GM18502 (cell line): ENCODE results near the gene HIVEP3.
"Not testable (repeated sequence)": the region's sequence is repeated elsewhere in the genome, so short reads cannot be mapped to it uniquely, and the experiment has no call there.

Experiments
- ATAC-seq: cut with Tn5 transposase; IDR thresholded peaks from one replicate; pipeline ENCODE4 v1.9.1; 2021; ENCODE audit warnings: mild to moderate bottlenecking; ENCODE audit not compliant: unreplicated experiment, poor library complexity

Gene HIVEP3

DNA sequence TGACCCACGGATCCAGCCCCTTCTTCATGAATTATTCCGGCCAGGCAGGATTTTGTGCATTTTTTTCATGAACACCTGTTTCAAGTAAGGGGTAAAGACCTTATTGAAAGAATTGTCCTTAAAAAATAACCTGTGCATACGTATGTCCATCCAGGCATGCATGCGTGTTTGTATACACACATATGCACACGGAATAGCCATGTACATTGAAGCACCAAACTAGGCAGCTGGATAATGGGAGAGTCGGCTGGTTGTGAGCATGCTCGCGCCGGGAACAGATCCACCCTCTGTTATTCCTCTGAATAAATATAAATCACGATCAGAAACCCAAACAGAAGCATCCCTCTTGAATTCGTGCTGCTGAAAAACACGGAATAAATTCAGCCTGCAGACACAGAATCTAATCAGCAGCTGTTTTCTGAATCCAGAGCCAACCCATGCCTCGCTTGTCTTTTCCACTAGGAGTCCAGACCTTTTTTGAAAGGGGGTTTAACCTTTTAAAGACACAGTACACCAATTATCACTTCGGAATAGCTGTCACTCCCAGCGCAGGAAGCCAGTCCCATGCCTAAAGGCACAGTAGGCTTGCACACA, at the start of gene HIVEP3:
TSS of gene HIVEP3 (minus strand) at position 473 of the 594 bp plus-strand sequence.
- no peak for ATAC-seq

DNA sequence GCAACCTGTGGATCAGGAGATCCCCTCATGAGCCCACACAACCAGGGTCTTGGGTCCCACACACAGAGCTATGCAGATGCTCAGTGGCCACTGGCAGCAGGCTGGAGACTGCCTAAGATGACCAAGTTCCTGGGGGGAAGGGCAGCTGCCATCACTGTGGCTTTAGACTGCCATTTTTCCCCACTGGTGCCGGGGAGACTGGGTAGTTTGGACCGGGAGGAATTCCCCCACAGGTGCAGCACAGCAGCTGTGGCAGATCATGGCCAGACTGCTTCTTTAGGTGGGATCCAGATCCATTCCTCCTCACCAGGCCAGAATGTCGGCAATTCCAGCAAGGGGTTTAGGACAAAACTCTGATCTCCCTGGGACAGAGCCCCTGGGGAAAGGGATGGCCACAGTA, 45.7 kb upstream of the HIVEP3 start:
- ATAC-seq, result no peak

DNA sequence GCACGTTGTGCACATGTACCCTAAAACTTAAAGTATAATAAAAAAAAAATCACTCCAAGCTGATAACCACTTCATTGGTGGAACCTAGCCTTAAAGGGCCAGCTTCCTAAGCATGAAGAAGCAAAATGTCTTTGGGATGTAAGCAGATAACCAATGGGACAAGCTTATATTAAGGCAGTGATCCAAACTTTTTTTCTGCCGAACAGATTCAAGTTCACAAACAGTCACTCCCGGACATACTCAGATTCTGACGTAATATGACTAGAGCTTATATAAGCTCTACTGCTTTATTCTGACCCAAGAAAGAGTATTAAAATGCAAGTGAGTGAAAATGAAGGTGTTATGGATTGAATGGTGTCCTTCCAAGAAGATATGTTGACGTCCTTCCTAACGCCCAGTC, 44.9 kb upstream of the HIVEP3 start:
- ATAC-seq, result no peak

DNA sequence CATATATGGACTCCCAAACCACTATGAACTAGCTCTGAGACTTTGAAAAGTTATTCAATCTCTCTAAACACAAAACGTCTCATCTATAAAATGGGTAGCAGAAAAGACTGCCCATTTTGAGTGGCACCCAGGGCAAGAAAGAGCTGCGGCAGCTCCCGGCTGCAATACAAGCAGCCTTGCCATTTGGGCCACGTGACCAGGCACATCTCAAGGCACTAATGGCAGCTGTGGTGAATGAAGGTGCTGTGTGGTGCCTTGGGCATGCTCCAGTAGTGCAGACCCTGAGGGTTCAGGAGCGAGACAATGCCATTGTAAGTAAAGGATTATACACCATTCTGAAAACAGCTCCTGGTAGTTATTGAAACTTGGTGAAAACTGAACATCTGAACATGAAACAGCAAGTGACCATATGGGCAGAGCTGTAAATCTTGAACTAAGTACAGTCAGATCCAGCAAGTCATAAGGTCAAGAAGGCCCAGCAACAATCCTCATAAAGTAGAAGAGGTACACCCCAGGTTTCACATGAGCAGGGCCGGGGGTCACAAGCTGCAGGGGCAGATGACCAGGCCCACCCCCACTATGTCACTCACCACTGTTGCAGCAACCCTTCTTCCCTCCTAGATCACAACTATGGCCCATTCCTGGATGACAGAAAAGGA, 39.4 kb upstream of the HIVEP3 start:
- ATAC-seq, result no peak

DNA sequence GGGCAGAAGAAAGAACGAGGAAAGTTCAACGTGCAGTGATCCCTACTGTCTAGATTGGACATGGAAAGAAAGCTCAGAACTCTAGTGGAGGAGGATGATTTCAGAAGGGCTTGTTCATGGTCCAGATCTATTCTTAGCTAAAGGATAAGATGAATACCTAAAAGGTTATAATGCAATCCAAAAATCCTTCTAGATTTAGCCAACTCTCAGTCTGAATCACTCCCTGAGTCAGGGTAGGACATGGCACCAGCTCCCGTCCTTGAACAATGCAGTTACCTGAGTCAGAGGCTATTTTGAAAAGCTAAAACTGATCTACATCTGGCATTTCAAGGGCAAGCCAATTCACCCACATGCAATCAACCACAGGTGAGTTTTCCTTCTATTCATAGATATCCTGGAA, 38.8 kb upstream of the HIVEP3 start:
- no peak for ATAC-seq

DNA sequence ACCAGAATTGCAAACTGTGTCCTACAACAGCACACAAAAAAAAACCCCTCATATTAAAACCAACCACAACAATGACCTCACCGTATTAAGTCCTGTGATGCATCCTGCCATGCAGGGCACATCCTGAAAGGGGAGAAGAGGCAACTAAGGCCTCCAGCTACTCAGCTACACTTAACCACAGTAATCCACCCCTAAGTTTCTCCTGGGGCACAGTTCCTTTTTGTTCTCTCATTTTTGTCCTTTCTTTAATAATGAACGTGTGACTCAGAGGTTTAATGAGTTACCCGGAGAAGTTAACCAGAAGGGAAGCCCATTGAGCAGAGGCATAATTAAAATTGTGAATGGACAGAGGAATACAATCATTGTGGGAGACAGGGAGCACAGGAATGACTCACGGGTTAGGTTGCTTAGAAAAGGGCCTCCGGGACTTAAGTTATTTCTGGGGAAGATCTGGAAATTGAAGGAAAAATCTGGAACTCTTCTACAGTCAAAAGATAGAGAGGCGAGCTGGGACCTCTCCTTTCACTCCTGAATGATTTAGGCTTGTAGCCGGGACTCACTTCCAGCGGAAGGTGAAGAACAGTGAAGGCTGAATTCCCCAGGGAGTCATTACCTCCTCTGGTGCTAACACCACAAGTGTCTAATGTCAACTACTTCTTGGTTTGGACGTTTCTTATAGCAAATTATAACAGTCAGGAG, 36.9 kb upstream of the HIVEP3 start:
- peak; percentile 76 for ATAC-seq

DNA sequence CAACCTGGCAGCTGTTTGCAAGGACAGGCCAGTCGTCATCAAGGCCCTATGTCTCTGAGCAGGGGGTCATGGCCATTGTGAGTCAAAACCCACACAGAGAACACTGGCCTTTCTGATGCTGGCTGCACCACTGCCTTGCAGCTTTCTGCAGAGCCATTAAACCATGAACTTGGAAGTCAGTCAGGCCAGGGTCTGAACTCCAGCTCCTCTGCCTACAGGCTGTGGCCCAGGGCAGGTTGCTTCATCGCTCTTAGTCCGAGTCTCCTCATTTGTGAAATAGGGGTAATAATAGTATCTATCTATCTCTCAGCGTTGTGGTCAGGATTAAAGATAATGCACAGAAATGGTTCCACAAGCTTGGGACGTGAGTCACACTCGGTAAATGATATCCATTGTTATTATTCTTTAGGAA, 35.8 kb upstream of the HIVEP3 start:
- ATAC-seq, result no peak

DNA sequence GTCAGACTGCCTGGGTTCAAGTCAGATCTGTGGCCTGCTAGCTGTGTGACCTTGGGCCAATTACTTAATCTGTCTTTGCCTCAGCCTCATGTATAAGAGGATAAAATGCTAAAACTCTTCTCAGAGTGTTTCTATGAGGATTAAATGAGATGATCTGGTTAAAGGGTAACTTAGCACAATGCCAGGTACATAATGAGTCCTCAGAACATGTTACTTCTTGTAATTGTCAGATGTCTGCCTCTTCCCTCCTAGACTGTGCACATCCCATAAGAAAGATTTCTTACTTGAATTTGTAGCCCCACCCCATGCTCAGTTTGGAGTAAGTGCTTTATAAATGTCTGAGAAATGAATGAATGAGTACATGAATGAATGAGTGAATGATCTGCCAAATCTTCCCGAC, 34.6 kb upstream of the HIVEP3 start:
- no peak for ATAC-seq

DNA sequence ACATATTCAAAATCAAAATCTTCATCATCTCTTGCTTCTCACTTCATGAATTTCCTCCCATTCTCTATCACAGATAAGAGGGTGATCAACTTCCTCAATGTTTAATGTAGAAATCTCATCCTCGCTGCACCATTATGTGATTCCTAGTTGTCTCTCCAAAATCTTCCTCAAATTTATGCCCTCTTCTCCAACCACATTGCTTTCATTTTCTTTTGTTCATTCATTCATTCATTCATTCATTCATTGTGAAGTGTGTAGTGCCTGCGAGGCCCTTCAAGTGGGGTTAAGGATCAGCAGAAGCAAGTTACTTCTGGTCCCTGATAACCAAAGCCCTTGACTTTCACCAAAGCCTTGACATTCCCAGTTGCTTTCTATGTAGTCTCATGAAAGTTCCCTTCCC, 33.5 kb upstream of the HIVEP3 start:
- no peak for ATAC-seq

DNA sequence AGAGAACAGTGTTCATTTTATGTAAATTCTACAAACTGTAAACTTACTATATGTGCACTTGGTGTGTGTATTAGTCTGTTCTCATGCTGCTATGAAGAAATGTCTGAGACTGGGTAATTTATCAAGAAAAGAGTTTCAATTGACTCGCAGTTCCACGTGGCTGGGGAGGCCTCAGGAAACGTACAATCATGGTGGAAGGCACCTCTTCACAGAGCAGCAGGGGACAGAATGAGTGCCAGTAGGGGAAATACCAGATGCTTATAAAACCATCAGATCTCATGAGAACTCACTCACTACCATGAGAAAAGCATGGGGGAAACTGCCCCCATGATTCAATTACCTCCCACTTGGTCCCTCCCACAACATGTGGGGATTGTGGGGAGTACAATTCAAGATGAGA, 32.8 kb upstream of the HIVEP3 start:
- ATAC-seq, result not testable (repeated sequence)

DNA sequence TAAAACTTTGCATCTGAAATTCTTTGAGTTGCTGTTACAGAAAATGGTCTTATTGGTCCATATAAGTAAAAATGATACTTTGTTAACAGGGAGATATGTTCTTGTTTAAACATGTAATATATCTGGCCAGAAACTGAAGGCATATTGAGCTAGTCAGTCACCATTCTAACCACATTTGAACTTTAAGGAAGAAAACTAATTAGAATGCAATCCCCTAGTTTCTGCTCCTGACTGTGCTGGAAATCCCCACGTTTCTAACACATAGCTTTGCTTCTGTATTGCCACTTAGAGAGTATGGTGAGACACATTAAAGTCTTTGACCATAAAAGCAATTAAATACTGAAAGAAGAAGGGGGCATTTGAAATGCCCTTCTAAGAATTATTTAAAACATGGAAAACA, 32.1 kb upstream of the HIVEP3 start:
- no peak for ATAC-seq

DNA sequence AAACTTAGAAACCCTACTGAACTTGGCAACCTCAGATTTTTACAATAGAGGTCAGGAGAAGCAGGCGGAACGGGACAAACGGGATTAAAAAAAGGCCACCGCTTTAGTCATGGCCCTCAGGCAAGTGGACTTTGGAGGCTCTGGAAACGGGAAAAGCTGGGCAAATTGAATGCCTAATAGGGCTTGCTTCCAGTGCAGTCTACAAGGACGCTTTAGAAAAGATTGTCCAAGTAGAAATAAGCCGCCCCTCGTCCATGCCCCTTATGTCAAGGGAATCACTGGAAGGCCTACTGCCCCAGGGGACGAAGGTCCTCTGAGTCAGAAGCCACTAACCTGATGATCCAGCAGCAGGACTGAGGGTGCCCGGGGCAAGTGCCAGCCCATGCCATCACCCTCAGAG, 27.2 kb upstream of the HIVEP3 start:
- ATAC-seq, result not testable (repeated sequence)

DNA sequence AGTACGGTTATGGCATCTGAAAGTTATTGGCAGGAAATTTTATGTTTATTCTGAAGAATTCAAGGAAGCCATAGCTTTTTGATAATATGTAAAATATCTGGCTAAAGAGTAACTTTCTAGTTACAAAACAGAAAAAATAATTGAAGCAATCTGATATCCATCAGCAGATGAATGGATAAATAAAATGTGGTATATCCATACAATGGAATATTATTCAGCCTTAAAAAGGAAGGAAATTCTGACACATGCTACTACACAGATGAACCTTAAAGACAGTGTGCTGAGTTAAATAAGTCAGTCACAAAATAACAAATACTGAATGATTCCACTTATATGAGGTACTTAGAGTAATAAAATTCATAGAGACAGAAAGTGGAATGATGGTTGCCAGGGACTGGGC, 25.0 kb upstream of the HIVEP3 start:
- no peak for ATAC-seq

DNA sequence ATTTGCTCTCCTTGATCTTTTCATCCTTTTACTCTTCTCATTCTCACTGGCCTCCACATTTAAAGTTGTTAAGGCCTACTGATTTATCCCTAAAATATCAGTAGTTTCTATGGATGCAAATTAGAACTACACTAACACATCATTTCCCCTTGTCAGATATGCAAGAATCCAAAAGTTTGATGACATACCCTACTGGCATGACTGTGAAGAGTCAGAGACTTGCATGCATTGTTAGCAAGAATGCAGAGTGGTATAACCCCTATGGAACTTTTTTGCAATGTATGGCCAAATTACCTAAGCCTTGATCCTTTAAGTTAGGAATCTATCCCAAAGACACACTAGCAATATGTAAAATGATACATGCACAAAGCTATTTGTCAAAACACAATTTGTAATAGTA, 23.6 kb upstream of the HIVEP3 start:
- ATAC-seq, result no peak

DNA sequence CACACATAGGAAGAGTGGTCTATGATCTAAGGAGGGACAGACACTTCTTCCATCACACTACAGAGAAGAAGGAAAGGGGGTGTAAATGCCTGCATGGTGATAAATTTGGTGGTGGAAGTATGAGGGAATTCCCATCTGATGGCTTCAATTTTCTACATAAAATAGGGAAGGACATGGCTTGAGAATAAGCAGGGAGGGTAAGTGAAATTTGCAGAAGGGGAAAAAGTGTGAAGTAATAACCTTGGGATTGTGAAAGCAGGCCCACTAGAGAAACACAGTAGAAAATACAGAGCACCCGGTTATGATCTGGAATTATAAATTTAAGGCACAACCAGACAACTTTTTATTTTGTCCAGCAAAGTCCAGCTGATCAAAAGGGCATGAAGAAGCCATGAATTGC, 22.7 kb upstream of the HIVEP3 start:
- no peak for ATAC-seq

DNA sequence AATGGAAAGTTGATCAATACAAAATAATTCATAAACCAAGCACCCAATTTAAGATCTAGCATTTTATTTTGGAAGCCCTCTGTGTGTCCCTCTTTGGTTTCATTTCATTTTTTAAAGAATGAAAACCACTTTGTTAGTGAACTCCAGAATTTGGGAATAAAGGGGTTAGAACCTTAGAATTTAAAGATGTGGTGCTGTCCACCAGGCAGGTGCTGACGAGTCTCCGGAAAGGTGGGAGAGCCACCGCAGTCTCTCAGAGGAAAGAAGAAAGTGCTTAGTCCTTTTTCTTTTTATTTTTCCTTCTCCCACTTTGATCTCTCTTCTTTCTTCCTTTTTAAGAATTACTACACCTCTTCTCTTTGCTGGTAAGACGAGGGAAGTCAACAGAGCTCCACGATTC, 20.5 kb upstream of the HIVEP3 start:
- no peak for ATAC-seq

DNA sequence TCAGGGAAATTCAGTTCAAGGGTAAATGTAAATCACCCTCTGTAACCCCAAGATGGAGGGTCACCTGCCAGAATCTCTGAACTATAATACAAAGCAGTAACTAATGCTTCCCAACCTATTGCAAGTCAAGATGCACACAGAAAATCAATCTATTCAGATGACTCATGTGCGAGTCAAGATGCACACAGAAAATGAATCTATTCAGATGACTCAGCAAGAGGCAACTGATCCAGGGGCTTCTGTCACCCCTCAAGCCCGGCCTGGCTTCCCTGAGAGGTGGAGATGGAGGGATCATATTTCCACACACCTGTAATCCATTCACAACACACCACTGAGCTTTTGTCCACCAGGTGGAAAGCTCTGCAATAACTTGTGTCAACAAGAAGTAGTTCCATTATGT, 17.4 kb upstream of the HIVEP3 start:
- ATAC-seq, result no peak

DNA sequence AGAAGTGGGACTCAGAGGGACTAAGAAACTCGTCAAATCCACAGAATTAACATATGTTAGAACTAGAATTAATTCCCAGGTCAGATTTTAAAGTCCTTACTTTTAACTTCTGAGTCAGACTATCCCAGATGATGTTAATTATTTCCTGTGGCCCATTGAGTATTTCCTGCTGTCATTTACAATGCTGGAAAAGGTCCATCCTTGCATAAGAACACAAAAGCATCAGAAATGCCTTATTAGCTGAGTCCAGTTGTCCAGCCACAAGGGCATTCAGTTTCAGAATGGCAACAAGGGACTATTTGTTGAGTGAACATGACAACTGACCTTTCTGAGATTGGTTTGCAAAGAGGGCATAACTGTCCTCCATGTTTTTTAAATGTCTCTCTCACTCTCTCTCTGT, 16.5 kb upstream of the HIVEP3 start:
- no peak for ATAC-seq

DNA sequence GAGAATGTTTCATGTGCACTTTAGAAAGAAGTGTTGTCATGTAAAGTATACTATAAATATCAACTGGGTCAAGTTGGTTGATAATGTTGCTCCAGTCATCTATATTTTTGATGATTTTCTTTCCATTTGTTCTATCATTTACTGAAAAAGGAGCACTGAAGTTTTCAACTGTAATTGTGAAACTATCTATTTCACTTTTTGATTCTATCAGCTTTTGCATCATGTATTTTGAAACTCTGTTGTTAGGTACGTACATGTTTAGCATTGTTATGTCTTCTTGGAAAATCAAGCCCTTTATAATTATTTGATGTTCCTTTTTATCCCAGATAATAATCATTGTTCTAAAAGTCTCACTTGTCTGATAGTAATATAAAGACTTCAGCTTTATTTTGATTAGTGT, 14.4 kb upstream of the HIVEP3 start:
- ATAC-seq, result no peak

DNA sequence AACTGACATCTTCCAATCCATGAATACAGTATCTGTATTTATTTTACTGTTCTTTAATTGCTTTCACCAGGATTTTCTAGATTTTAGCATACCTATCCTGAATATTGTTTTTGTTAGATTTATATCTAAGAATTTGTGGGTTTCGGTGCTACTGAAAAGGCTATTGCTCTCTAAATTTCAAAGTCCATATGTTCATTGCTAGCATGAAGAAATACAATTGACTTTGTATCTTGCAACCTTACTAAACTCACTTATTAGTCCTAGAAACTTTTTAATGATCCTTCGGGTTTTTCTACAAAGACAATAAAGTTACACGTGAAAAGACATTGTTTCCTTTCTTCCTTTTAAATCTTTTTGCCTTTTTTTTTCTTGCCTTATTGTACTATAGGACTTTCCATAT, 12.9 kb upstream of the HIVEP3 start:
- no peak for ATAC-seq

DNA sequence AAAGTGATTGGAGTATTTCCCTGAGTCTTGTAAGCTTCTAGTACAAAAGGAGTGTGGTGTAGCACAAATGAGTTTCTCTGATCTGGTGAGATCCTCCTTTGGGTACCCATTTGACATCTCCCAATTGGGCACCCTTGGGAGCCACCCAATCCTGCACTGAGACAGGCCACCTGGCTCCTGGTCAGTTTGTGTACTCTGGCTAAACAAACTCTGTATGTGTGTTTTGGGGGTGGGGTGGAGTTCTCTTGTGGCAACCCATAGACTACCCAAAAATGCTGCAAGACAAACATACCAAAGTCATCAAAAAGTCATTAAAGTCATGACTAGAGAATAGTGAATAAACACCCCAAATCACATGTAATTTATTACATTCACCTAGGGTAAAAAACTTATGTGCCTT, 8.4 kb upstream of the HIVEP3 start:
- no peak for ATAC-seq

DNA sequence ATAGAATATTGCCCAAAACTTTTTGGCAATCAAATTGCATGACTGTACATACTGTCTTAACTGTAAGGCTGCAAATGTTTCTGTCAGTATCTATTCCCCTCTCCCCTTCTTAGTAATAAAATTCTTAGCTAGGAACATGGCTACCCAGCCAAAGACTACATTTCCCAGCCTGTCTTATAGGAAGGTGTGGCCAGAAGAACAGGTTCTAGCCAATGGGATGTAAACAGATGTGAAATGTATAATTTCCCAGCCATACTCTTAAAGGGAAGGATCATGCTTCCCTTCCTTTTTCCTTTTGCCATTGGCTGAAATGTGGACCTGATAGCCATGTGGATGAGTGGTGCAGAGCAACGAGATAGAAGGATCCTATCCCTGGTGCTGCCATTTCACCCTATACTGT, 7.0 kb upstream of the HIVEP3 start:
- no peak for ATAC-seq
